VCaP (cell line): ENCODE measurements around the gene TBC1D30.

Source experiments
- H3K27ac ChIP-seq: fragments of 450-650 bp; 2 replicates; pipeline ENCODE4 v1.5.1; 2017
- TF ChIP-seq, protein P1 (sequence below): fragments of 450-650 bp; conservative IDR thresholded peaks from 2 replicates; pipeline ENCODE4 v1.5.1; 2017; ENCODE audit warnings: mild to moderate bottlenecking, moderate library complexity

Gene TBC1D30

DNA sequence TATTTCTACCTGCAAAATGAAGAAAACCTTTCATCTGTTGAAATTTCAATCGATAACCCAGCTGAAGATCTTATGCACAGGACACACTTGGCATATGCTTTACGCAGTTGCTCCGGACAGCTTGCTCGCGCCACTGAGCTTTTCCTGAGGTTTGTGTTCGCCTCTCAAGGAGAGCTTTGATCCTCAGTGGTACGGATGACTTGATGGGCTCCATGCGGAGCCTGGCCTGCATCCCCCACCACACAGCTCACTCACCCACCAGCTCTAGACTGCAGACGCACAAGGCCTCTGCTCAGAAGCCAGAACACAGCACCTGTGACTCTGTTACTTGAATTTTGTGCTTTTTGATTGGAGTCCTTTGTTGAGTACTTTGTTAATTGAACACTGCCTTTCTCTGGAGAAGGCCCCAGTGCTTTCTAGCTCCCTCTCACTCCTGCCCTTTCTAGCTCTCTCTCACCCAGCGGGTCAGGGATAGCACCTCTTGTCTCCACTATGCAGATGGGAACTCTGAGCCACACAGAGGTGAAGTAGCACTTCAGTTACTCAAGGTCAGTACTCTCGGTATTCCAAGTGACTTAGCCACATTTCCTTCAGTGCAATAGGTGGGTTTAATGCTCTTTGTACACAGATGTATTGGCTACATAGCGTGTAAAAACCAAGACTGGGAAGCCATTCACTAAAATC is 52.1 kb downstream of the TBC1D30 start:
- TF ChIP-seq, protein P1, sequence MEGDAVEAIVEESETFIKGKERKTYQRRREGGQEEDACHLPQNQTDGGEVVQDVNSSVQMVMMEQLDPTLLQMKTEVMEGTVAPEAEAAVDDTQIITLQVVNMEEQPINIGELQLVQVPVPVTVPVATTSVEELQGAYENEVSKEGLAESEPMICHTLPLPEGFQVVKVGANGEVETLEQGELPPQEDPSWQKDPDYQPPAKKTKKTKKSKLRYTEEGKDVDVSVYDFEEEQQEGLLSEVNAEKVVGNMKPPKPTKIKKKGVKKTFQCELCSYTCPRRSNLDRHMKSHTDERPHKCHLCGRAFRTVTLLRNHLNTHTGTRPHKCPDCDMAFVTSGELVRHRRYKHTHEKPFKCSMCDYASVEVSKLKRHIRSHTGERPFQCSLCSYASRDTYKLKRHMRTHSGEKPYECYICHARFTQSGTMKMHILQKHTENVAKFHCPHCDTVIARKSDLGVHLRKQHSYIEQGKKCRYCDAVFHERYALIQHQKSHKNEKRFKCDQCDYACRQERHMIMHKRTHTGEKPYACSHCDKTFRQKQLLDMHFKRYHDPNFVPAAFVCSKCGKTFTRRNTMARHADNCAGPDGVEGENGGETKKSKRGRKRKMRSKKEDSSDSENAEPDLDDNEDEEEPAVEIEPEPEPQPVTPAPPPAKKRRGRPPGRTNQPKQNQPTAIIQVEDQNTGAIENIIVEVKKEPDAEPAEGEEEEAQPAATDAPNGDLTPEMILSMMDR, result no peak
- H3K27ac ChIP-seq, result no peak overlapping the region

DNA sequence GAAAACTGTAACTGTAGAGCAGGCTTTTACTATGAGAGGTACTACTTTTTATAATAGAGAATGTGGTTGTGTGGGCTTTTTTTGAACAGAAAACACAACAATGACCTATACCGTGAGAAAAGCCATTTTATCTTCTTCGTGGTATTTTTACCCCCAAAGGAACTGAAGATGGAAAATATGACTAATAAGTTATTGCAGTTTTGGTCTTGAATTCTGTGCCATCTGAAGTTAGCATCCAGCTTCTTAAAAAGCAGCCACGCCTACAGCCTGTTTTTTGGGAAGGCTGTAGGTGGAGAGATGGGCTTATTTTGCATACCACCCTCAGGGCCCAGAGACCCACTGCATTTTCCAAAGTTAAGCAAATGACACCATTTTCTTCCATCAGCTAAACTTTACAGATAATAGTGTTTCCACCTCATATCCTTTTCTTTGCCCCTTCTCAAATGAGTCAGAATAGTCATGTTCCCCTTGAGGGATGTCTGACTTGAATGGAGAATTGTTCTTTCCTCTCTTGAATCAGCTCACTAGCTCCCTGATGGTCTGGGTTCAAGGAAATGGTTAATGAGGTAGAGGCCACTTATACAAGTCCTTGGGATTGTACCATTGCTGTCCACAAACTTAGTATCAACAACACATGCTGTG is 53.0 kb downstream of the TBC1D30 start:
- no peak overlapping the region for H3K27ac ChIP-seq
- TF ChIP-seq, protein P1, result no peak

DNA sequence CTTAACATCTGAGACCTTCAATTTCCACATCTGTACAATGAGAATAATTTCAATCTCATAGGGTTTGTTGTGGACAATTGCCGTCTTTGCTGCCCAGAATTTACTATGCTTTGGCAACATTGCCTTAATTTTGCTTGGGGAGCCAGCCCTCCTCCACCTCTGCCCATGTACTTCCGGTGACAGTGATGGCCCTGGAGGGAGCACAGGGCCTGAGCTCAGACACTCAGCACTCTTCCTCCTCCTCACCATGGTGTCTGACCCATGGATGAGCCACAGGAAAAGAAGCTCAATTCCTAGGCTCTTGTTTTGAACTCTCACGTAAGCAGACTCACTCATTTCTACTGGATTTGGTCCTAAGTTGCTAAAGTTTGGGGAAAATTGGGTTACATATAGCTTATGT is 58.2 kb downstream of the TBC1D30 start:
- H3K27ac ChIP-seq, result no peak overlapping the region

DNA sequence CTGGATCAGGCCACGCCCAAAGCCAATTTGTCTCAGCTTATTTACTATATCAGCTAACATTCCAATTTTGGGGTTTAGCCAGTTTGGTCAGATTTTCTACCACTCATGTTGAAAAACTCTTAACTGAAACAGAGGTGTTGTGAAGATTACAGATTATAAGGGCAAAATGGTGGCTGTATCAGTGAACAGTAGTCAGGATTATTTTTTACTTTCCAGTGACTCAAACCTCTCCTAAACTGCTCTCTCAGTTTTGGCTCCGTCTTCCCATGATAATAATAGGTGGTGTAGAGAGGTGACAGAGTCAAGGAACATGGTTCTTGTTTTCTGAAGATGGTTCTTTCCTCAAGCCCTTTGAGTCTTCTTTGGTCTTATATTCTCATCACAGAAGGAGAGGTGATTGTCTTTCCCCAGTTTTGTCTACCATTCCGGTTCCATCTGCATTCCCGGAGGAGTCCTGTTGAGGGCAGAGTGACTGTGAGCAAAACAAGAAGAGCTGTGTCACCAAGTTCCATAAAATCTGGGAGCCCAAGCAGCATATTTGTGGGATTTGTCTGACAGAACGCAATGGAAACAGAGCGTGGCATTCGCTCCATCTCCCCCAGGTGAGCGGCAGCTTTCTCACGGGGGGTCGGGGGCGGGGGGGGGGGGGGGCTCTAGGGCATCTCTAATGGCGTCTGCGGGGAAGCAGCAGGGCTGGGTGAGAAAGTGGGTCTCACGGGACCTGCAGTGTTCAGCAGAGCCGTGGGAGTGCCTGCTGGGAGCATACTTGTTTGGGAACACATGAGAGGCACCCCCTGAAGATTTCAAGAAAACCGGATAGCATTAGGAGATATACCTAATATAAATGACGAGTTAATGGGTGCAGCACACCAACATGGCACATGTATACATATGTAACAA is 59.1 kb downstream of the TBC1D30 start:
- TF ChIP-seq, protein P1, result no peak
- H3K27ac ChIP-seq, result no peak overlapping the region

More for the DNA sequence above, 58.2 kb downstream of the TBC1D30 start:
- TF ChIP-seq, protein P1, result no peak

DNA sequence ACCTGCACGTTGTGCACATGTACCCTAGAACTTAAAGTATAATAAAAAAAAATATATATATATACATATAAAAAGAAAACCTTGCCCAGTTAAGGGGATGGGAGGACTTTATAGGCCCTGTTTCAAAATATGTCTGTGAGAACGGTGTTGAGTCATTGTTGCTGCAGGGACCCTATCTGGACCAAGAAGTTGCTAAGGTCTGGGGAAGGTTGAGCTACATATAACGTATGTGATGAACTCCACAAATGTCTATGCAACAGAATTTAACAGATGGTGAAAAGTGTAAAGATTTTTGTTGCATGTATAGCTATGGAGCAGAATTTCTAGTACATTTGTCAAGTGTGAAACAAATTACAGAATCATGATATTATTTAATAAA is 59.7 kb downstream of the TBC1D30 start:
- no peak overlapping the region for H3K27ac ChIP-seq
- TF ChIP-seq, protein P1, result no peak

DNA sequence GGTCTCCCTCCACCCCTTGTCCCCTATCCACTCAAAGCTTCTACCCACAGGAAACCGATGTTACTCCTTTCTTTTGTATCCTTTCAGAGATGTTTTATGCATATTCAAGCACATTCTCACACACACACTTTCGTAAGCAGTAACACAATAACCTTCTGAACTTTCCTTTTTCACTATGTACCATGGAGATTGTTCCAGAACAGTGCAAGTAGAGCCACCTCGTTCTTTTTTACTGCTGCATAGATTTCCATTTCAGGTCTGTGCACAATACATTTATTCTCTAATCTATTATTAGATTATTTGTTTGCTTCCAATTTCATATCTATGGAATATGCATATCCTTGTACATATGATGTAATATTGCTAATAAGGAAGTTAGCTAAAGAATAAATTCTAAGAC is 60.3 kb downstream of the TBC1D30 start:
- TF ChIP-seq, protein P1, result no peak
- no peak overlapping the region for H3K27ac ChIP-seq
